HG03571 (cell line): ENCODE data around the gene COL8A1.
"Not testable (repeated sequence)": the region's sequence is repeated elsewhere in the genome, so short reads cannot be mapped to it uniquely, and the experiment has no call there.

Experiments used
- ATAC-seq: cut with Tn5 transposase; IDR thresholded peaks from one replicate; pipeline ENCODE4 v1.9.1; 2021; ENCODE audit not compliant: unreplicated experiment

COL8A1 gene

GRCh38 chr3:99836681-99837080, 198.3 kb downstream of the COL8A1 start:
- no peak for ATAC-seq

DNA sequence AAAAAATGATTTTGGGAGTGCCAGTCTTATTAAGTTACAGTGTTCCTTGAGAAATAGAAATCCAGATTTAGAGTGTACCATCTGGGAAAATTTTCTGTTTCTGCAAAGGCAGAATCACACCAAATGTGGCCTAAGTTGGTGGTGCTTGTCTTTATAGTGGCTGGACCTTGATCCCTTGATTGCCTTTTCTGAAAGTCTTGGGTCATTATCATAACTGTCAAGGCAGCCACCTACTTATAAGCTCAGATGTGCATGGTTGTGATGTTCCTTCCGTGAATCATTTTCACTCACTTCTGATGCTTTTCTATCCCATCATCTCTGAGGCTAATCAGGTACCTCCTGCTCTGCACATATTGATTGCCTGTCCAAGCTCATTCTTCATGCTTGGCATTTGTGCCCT, 199.3 kb downstream of the COL8A1 start:
- ATAC-seq, result no peak

DNA sequence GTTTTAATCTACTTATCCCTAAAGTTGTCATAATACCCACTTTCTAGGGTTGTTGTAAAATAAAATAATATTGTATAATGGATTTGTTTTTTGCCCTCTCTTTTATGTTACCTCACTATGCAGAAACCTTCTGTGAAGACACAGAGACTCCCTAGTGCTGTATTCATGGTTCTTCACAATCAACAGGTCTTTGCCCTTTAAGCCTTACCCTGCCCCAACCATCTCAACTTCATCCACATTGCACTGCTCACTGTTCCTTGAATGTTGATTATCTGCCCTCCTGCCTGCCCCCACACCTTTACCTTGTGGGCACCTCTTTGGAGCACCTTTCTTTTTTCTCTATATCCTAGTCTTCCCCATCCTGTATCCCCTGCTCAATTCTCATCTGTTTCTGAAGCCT, 200.4 kb downstream of the COL8A1 start:
- no peak for ATAC-seq

GRCh38 chr3:99839613-99840012, 201.2 kb downstream of the COL8A1 start:
- ATAC-seq, result no peak

DNA sequence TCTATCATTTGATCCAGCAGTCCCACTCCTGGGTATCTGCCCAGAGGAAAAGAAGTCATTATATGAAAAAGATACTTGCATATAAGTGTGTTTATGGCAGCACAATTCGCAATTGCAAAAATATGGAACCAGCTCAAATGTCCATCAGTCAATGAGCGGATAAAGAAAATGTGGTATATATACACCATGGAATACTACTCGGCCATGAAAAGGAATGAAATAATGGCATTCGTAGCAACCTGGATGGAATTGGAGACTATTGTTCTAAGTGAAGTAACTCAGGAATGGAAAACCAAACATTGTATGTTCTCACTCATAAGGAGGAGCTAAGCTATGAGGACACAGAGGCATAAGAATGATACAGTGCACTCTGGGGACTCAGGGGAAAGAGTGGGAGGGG, 203.6 kb downstream of the COL8A1 start:
- not testable (repeated sequence) for ATAC-seq

DNA sequence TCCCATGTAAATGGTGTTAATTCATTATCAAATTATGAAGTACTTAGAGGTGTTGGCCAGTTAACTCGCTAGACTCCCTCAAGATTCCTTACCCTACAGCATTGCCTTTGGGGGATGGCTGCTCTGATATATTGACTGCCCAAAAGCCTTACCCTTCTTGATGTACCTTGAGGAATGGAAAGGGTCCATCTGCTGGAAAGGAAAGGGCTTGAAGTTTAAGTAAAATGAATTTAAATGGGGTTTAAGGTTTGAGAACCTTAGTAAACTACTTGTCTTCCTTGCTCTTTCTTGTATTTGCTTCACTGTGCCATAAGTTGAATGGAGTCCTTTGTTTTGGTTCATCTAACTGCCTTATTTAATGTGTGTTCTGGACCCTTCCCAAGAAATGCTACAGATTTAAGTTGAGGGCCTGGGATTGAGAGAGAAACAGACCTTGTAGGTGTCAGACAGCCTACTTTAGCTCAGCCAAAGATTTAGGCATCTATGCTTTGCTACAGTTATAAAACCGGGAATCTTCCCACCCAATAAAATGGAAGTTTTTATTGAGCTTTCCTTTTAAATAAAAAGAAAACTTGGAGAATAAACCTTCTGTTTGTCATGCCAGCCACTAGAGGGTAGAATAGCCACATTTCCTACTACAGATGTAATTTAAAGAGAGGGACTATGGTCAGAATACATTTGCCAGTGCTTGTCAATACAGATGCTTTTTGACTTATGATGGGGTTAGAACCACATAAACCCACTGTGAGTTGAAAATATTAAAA, 204.6 kb downstream of the COL8A1 start:
- ATAC-seq, result no peak

GRCh38 chr3:99843590-99844258, 205.3 kb downstream of the COL8A1 start:
- no peak for ATAC-seq

- no peak for ATAC-seq
Observed at GRCh38 chr3:99845331-99845730, 206.9 kb downstream of the COL8A1 start.

DNA sequence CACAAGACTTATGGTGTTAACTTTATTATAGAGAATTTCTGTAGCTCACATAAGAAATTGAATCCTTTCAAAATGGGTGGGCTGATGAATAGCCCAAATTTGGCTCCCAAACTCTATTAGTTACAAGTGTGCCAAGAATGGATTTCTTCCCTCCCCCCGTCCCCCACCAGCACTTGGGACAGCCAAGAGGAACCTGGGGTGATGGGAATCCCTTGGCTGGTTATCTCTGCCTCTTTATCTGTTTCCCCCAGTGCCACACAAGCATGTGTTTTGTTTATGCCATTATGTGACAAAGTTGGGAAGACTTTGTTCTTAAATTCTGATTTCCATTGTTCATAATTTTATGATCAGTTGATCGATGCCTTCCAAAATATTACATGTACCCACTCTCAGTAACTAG, 207.6 kb downstream of the COL8A1 start:
- no peak for ATAC-seq

DNA sequence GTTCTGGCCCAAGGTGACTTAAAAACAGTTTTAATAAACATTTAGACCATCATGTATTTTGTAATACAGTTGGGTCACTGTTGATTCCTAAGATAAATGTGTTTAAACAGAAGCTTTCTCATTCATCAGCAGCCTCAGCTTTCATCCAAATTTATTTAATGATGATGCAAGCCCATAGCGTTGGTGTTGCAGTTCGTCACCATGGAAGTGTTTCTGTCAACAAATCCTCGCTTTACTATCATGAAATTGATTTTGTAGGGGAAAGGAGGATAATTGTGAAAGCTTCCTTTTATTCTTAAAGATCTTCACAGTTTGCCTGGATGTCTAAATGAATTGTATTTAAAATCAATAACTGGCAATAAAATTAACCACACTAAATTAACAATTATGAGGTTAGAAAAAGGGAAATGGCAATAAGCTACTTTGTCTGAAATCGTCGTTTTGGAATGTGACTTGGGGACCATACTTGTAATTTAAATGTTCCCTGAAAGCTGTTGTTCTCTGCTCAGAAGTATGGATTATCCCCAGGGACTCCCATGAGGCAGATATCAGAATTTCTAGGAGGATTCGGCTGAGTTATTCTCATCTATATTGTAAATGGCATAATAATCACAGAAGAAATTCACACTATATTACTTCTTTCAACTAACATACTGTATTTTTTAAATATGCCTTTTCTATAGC, 208.2 kb downstream of the COL8A1 start:
- ATAC-seq, result no peak

DNA sequence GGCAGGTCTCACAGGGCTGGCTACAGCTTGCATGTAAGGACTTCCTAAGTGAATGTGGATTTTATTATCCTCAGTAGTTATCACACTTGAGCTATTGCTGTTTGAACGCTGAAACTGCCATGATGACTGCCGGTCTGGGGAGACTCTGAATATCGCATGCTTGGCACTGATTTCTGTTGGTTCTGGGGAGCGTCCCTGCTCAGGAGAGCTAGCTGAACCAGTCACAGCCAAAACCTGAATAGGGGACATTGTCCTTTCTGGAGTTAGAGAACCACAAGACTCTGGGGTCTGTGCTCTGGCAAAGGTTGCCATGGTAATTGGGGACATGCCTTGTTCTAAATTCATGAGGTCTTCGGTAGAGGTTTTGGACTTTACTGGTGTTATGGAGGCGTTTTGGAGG, 210.0 kb downstream of the COL8A1 start:
- no peak for ATAC-seq
